Upper lobe of left lung (tissue), 6 donors: Measurements from ENCODE around the gene PPP1R14D. TPM values are rescaled to one million over a fixed set of nuclear protein-coding genes. Genes with fewer than 3 reads are reported as not detected.

Experiments used
- ATAC-seq, 2 donors: fragments of 200-7000 bp; cut with Tn5 transposase; one replicate each; pipeline ENCODE4 v1.9.1; 2022; ENCODE audit warnings: mild to moderate bottlenecking in 2 of 2, moderate library complexity in 2 of 2; ENCODE audit not compliant: low FRiP score in 2 of 2
- DNase-seq, 2 donors: peaks; one replicate each; pipeline ENCODE4 v3.0.0-alpha.2; 2019 to 2020
- H3K27ac ChIP-seq, 4 donors: fragments of 200-600 bp; sonication (generic); one replicate each; pipeline ENCODE4 v1.5.1; 2016 to 2019
- H3K27me3 ChIP-seq, 4 donors: fragments of 200-600 bp; sonication (generic); one replicate each; pipeline ENCODE4 v1.5.1; 2017 to 2019
- H3K36me3 ChIP-seq, 4 donors: fragments of 200-600 bp; sonication (generic); one replicate each; pipeline ENCODE4 v1.5.1; 2016 to 2019
- H3K4me1 ChIP-seq, 4 donors: fragments of 200-600 bp; sonication (generic); one replicate each; pipeline ENCODE4 v1.5.1; 2018 to 2019
- H3K4me3 ChIP-seq, 4 donors: fragments of 200-600 bp; sonication (generic); one replicate each; pipeline ENCODE4 v1.5.1; 2017 to 2019; ENCODE audit warnings: mild to moderate bottlenecking in 2 of 4, moderate library complexity in 1 of 4
- H3K9me3 ChIP-seq, 4 donors: fragments of 200-600 bp; sonication (generic); one replicate each; pipeline ENCODE4 v1.5.1; 2018 to 2019
- EP300 ChIP-seq, 4 donors: sonication (generic); formaldehyde crosslinking; IDR thresholded peaks; one replicate each; pipeline ENCODE4 v1.5.1; 2017; ENCODE audit warnings: antibody characterized with exemption in 4 of 4, control low read depth in 2 of 4
- POLR2A ChIP-seq, 4 donors: fragments of 450-650 bp; IDR thresholded peaks; one replicate each; pipeline ENCODE4 v1.5.1; 2016 to 2017; ENCODE audit warnings: antibody characterized with exemption in 4 of 4, mild to moderate bottlenecking in 2 of 4
- POLR2AphosphoS5 ChIP-seq, 2 donors: sonication (generic); formaldehyde crosslinking; IDR thresholded peaks; one replicate each; pipeline ENCODE4 v1.5.1; 2017; ENCODE audit warnings: antibody characterized with exemption in 2 of 2
- WGBS, 2 donors: methylation state at CpG; one replicate each; pipeline ENCODE4 v1.1.5; 2017 to 2018; 5-methylcytosine and 5-hydroxymethylcytosine counted together
- total RNA-seq, 6 donors: library from RNA; depleted of rRNA in 4 of 6; stranded (reverse); fragments of >200 nt in 4 of 6; gene quantifications; one replicate each; pipeline versions ENCODE4 v1.1.0 to v1.2.1, GENCODE V29; 2016 to 2021
- TF ChIP-seq, protein P1 (sequence below), 6 experiments: fragments of 450-650 bp in 4 of 6; fragments of 200-600 bp in 2 of 6; sonication (generic) in 2 of 6; IDR thresholded peaks; one replicate each; pipeline ENCODE4 v1.5.1; 2016 to 2019; ENCODE audit warnings: antibody characterized with exemption in 6 of 6
- donor health status: DM: no; HTN: no; CAD: no; lungs with moderate emphysema.
- donor health status: DM: no; HTN: yes; CAD: no; lungs with severe emphysema.

PPP1R14D gene
- total RNA-seq, 6 donors from 2014 or later, result 0.34 to 3.3 TPM; not detected in 4

DNA sequence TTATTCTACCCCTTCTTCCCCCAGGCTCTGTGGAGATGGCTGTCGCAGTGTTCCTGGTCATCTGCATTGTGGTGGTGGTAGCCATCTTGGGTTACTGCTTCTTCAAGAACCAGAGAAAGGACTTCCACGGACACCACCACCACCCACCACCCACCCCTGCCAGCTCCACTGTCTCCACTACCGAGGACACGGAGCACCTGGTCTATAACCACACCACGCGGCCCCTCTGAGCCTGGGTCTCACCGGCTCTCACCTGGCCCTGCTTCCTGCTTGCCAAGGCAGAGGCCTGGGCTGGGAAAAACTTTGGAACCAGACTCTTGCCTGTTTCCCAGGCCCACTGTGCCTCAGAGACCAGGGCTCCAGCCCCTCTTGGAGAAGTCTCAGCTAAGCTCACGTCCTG is 28.2 kb upstream of the PPP1R14D start:
- peak overlapping the region in 2 of 4 donors; percentile 37 to 42 for H3K27ac ChIP-seq
- no peak for ATAC-seq
- no peaks in the 10 kb centered on the region for H3K9me3 ChIP-seq
- TF ChIP-seq EP300 (IDR thresholded peaks at IDR 0.05) (no peak), POLR2AphosphoS5 (IDR thresholded peaks at IDR 0.05) (no peak), POLR2A (IDR thresholded peaks at IDR 0.05) (no peak)
- TF ChIP-seq, protein P1, sequence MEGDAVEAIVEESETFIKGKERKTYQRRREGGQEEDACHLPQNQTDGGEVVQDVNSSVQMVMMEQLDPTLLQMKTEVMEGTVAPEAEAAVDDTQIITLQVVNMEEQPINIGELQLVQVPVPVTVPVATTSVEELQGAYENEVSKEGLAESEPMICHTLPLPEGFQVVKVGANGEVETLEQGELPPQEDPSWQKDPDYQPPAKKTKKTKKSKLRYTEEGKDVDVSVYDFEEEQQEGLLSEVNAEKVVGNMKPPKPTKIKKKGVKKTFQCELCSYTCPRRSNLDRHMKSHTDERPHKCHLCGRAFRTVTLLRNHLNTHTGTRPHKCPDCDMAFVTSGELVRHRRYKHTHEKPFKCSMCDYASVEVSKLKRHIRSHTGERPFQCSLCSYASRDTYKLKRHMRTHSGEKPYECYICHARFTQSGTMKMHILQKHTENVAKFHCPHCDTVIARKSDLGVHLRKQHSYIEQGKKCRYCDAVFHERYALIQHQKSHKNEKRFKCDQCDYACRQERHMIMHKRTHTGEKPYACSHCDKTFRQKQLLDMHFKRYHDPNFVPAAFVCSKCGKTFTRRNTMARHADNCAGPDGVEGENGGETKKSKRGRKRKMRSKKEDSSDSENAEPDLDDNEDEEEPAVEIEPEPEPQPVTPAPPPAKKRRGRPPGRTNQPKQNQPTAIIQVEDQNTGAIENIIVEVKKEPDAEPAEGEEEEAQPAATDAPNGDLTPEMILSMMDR (IDR thresholded peaks at IDR 0.05), result no peak
- peaks cover 3 to 36% (median 26%) of the 10 kb centered on the region in 4 donors for H3K36me3 ChIP-seq
- WGBS, 2 donors, result 70 to 81% methylated on average over 2 to 7 of the region's 8 CpGs
- H3K4me3 ChIP-seq, result no peak overlapping the region
- H3K27me3 ChIP-seq, result no peaks in the 10 kb centered on the region
- DNase-seq, result no peak
- peaks cover 3 to 24% (median 13%) of the 10 kb centered on the region in 4 donors for H3K4me1 ChIP-seq

DNA sequence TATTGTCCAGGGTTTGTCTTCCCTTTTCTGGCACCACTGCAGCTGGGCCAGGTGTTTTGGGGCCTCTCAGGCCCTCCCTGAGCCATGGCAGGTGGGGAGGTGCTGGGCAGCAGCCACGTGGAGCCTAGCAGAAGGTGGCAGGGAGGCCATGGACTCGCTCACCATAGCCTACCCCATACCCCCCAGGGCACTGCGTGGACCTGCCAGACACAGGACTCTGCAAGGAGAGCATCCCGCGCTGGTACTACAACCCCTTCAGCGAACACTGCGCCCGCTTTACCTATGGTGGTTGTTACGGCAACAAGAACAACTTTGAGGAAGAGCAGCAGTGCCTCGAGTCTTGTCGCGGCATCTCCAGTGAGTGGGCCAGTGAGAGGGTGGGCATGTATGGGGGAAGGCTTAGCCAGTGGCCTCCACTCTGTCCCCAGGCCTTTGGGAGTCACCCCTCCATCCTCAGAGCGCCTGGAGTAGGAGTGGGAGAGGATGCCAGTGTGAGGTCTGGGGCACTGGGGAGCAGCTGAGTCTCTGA is 27.3 kb upstream of the PPP1R14D start:
- H3K4me3 ChIP-seq, result no peak overlapping the region
- peaks cover 3 to 36% (median 26%) of the 10 kb centered on the region in 4 donors for H3K36me3 ChIP-seq
- WGBS, 2 donors, result 83 to 84% methylated on average over 11 to 12 of the region's 13 CpGs
- H3K4me1 ChIP-seq, result peaks cover 3 to 24% (median 13%) of the 10 kb centered on the region in 4 donors
- no peaks in the 10 kb centered on the region for H3K27me3 ChIP-seq
- TF ChIP-seq, protein P1 (IDR thresholded peaks at IDR 0.05), result no peak
- no peak for TF ChIP-seq POLR2A (IDR thresholded peaks at IDR 0.05)
- TF ChIP-seq EP300 (IDR thresholded peaks at IDR 0.05), result no peak
- TF ChIP-seq POLR2AphosphoS5 (IDR thresholded peaks at IDR 0.05), result no peak
- ATAC-seq, result no peak
- H3K9me3 ChIP-seq, result no peaks in the 10 kb centered on the region
- H3K27ac ChIP-seq, result no peak overlapping the region
- DNase-seq, result no peak

DNA sequence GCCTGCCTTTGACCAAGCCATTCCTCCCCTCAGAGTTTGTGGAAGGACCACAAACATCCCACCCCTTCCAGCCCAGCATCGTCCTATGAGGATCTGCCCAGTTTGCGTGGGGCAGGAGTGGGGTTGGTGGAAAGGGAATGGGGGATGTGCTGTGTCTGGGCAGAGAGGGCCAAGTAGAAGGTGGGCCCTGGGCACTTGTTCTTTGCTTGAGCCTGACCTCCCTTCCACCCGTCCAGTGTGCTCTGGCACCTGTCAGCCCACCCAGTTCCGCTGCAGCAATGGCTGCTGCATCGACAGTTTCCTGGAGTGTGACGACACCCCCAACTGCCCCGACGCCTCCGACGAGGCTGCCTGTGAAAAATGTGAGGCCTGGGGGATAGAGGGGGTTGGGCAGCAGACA is 25.7 kb upstream of the PPP1R14D start:
- 59 to 72% methylated on average over 8 to 10 of the region's 10 CpGs for WGBS, 2 donors
- no peak overlapping the region for H3K4me3 ChIP-seq

DNA sequence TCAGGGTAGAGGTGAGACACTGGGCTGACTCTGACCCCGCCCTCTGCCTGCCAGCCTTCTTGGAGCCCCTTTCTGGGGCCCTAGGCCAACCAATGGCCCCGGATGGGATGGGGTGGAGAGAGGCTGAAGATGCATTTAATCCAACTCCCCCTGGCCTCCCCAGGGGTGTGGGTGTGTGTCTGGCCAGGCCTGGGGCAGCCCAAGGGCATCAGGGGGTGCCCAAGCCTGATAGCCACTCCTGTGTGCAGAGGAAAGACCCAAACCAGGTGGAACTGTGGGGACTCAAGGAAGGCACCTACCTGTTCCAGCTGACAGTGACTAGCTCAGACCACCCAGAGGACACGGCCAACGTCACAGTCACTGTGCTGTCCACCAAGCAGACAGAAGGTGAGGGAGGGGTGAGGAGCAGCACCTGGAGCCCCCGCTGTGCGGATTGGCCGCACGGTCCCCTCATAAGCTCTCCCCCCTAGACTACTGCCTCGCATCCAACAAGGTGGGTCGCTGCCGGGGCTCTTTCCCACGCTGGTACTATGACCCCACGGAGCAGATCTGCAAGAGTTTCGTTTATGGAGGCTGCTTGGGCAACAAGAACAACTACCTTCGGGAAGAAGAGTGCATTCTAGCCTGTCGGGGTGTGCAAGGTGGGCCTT is 24.9 kb upstream of the PPP1R14D start:
- Histone ChIP-seq H3K4me1 (peaks cover 3 to 18% (median 13%) of the 10 kb centered on the region in 4 donors), H3K9me3 (no peaks in the 10 kb centered on the region), H3K36me3 (peaks cover 3 to 36% (median 28%) of the 10 kb centered on the region in 4 donors), H3K4me3 (no peak overlapping the region), H3K27me3 (no peaks in the 10 kb centered on the region), H3K27ac (no peak overlapping the region)
- DNase-seq (no peak), ATAC-seq (no peak)
- TF ChIP-seq EP300 (IDR thresholded peaks at IDR 0.05) (no peak), POLR2AphosphoS5 (IDR thresholded peaks at IDR 0.05) (no peak), POLR2A (IDR thresholded peaks at IDR 0.05) (no peak)
- TF ChIP-seq, protein P1 (IDR thresholded peaks at IDR 0.05), result no peak
- WGBS, 2 donors, result 93 to 95% methylated on average over 4 to 16 of the region's 16 CpGs

More for the DNA sequence above, 25.7 kb upstream of the PPP1R14D start:
- H3K27ac ChIP-seq, result no peak overlapping the region
- TF ChIP-seq, protein P1 (IDR thresholded peaks at IDR 0.05), result no peak
- TF ChIP-seq POLR2A (IDR thresholded peaks at IDR 0.05) (no peak), EP300 (IDR thresholded peaks at IDR 0.05) (no peak), POLR2AphosphoS5 (IDR thresholded peaks at IDR 0.05) (no peak)
- DNase-seq (no peak), ATAC-seq (no peak)
- peaks cover 3 to 36% (median 28%) of the 10 kb centered on the region in 4 donors for H3K36me3 ChIP-seq
- H3K4me1 ChIP-seq, result peaks cover 3 to 19% (median 13%) of the 10 kb centered on the region in 4 donors
- no peaks in the 10 kb centered on the region for H3K27me3 ChIP-seq
- H3K9me3 ChIP-seq, result no peaks in the 10 kb centered on the region
